Activated CD8-positive, alpha-beta memory T cell treated with anti-CD3 and anti-CD28 coated beads, Interleukin-2, amount 50 U/mL, for 24 hours (primary cell): ENCODE measurements around the gene TH.

Source experiments
- DNase-seq: peaks from one replicate; pipeline ENCODE4 v3.0.0-alpha.2; 2020; ENCODE audit errors: extremely low read depth

TH gene

DNA sequence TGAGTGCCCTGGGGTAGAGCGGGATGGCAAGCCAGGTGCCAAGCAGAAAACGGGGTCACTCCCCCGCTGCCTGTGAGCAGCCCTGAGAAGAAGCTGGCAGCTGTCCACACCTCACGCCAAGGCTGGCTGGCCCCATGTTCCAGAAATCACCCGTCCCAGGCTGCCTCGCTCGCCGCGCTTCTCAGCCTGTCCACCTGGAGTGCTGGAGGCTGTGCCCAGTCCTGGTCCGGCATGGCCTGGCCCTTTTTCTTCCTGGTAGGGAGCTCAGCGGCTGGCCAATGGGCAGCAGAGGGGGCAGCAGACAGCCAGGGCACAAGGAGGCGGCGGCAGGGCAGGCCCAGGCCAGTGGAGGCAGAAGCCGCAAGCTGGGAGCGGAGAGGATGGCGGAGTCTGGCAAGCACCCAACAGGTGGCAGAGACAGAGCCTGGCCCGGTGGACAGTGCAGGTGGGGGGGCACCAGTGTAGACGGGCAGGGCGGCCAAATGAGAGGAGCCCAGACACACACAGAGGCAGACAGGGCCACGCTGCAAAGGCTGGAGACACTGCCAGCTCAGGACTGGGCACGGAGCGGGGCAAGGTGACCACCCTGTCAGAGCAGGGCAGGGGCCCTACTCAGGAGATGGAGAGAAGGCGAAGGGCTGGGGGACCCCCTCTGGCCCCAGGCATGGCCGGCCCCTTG, 37.2 kb upstream of the TH start:
- no peak for DNase-seq

DNA sequence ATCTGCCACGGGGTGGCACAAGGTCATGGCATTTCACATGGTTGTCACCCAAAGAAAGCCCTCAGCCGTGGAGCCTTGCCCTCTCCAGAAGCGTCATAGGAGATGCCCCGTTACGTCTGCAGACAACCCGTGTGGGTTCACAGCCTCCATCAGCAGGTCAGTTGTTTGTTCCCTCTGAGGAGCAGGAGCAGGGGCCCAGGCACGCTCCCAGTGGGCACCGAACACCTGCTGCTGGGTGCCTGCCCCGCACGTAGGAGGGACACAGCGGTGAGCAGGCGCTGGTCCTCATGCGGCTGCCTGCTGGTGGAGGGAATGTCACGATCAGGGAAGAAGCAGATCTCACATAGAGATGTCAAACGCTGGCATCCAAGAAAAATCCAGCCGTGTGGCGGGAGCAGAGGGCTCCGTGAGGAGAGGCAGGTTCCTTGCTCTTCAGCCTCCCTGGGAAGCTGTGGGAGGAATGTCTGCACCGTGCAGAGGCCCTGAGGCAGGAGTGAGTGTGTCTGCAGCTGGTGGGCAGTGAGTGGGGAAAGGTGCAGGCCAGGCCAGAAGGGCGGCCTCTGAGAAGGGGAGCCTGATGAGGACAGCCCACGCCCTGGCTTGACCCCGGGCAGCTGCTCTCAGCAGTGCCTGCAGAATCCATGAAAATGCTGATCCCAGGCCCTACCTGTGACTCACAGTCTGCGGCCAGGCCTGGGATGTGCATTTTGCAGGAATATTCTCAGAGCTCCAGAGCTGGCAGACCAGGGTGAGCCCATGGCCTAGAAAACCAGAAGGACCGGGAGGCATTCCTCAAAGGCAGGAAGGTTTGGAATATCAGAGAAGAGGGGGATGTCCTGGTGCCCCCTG, 36.4 kb upstream of the TH start:
- no peak for DNase-seq

DNA sequence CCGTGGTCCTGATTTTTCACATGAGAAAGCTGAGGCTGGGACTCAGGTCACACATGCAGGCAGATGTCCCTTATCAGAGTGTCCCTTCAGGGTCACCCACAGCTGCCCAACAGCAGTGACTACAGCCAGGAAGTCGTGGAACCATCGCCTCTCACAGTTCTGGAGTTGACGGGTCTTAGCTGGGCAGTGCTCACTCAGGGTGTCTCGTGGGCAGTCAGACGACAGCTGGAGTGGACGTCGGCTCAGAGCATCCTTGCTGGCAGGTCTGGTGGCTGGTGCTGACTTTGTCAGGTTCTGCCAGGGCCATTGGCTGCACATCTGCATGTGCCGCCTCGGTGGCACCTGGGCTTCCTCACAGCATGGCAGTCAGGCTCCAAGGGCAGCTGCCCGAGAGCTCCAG, 35.6 kb upstream of the TH start:
- DNase-seq: no peak

DNA sequence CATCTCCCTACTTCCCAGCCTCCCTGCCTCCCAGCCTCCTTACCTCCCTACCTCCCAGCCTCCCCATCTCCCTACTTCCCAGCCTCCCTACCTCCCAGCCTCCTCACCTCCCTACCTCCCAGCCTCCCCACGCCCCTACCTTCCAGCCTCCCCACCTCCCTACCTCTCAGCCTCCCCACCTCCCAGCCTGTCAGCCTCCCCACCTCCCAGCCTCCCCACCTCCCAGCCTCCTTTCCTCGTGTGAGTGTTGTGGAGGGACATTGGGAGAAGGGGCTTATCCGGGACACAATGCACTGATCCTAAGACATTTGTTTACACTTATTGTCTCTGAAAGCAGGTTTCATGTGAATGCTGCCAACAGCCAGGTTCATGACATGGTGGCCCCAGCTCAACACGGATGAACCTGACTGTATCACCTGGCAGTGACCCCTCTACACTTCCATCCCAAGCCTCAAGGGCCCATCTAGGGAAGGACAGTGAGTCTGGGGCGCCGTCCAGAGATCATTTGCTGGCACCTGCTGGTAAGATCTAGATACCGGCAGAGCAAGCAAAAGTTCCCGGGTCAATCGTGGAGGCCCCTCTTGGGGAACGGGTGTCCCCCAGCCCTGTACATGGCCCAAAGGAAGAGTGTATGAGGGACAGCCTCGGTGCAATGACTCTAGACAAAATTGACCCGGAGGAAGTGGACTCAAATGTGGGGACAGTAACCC, 34.5 kb upstream of the TH start:
- DNase-seq: no peak

DNA sequence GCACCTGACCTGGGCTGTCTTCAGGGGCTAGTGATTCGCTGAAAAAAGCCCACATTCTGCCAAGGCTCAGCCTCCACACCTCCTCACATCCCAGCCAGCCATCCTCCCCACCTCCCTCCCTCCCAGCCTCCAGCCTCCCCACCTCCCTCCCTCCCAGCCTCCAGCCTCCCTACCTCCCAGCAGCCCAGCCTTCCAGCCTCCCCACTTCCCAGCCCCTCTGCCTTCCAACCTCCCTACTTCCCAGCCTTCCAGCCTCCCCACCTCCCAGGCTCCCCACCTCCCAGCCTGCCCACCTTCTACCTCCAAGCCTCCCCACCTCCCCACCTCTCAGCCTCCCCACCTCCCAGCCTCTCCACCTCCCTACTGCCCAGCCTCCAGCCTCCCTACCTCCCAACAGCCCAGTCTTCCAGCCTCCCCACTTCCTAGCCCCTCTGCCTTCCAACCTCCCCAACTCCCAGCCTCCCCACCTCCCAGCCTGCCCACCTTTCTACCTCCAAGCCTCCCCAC, 33.7 kb upstream of the TH start:
- DNase-seq: no peak

DNA sequence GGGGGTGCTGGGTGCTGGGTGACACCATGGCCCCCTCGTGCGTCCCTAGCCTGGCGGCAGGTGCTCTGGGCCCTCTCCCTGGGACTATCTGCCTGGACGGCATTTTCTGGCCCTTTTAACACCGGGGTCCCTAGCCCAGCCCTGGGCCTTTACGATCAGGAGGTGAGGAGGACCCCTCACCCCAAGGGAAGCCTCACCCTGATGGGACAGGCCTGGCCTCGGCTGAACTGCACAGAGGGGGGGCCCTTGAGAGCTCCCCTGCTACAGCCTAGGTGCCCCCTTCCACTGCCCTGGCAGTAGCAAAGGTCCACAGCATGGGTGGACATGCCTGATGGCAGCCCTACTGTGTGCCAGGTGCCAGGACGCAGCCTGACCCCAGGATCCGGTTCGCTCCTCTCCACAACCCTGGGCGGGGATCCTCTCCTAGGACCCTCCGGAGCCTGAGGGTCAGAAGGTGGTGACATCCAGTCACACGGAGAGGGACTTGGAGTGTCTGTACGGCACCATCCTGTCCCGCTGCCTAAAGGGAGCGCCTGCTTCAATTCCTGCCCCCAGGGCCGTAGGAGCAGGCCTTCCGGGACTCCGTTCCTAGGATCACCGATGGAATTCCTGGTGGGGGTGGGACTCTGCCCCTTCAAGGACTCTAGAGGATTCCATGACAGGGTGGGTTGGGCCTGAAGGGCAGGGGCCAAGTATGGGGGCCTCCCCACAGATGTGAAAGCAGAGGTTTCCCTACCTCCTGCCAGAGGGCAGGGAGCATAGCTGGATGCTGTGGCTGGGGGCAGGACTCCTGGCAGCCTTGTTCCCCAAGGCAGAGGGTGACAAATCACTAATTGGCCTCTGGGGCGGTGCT, 33.0 kb upstream of the TH start:
- no peak for DNase-seq

DNA sequence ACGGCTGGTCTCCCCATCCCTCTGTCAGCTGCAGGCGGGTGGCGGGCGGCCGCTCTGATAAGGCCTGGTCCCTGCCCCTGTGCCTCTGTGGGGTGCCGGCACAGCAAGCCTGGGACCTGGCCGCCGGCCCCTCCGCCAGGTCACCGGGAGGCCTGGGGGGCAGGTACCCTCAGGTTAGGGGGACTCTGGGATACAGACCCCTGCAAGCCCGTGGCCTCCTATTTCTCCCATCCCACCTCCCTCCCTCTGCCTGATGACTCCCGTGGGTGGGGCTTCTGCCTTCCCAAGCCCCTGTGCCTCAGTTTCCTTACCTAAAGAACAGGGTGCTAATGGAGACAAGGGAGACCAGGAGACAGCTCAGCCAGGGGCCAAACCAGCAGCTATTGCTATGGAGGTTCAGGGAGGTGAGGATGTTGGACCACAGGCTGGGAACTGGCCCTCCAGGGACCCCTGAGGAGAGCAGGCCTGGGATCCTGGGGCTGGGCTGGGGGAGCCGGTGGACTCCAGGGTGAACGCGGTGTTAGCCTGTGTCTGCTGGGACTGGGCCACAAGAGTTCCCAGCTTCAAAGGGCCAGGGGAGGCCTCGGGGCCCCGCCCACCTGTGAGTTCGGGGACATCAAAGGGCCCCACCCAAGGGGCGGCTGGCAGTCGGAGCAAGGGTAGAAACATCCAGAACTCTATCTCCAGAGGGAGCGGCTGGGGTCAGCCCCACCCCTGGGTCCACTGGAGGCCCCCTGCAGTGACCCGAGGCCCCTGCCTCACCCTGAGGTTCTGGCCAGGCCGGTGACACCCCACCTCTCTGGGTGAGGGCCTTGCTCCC, 32.0 kb upstream of the TH start:
- no peak for DNase-seq

DNA sequence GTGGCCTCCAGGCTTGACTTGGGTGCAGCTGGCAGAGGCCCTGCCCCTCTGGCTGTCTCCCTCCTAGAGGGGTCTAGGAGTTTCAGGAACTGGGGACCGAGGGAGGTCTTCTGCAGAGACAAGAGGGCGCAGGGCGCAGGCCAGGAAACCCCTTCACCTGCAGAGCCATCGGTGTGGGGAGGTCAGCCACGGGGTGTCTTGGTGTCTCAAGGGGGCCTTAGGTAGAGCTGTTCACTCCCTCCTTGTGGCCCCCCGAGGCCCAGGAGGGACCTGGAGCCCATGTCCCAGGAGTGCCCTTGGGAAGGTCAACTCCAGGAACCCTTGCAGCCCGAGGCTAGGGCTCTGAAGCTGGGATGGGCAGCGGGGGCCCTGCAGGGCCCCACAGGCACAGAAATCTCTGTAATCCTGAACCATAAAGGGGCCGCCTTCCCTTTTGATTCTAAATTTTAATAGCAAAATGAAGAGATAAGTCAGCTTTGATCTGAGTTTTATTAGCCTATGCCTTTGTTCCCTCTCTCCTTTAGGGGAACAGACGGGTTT, 31.4 kb upstream of the TH start:
- DNase-seq: no peak

DNA sequence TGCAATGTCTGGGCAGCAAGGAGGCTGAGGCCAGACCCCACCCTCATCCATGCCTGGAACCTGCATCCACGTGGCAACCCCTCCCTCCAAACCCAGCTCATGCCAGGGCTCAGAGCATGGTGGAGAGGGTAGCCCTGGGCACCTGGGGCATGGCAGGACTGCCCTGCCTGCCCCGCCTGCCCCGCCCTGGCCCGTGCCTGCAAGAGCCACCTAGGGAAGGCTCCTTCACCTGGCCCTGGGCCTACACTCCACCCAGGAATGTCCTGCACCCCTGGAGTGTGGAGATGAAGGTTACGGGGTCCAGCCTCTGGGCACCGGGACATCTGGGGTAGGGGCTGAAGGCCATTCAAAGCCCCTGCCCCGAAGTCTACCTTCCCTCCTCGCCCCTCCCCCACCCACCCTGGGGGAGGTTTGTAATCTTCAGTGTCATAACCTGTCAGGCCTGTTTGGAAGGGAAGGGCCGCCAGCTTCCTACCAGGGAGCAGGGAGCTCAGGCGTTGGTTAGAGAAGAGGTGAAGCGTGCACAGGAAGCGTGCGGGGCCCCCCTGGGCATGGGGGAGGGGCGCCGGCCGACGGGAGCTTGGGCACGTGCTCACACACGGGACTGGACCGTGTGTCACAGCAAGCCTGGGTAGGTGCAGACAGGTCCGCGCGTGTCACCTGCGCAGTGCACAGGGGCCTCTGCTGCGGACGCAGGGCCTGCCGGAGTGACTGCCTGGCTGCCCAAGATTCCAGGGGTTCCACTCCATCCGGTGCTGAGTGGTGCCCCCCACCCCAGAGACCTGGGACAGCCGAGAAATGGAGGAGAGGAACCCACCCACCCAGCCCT, 30.7 kb upstream of the TH start:
- no peak for DNase-seq

DNA sequence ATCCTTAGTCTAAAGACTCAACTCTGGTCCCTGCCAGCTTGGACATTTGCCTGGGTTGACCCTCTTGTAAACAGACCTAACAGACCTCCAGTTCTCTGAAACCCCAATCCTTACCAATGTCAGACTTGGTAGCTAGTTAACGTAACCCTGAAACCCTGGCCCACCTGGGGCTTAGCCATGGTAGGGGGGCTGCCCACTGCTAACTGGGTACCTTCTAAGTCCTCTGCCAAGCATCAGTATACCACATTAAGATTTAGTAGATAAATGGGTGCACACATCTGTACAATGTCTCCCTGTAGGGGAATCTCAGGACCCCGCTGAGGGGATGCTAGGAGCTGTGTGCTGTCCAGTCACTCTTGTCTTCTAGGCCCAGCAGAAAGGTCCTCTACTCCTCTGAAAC, 29.9 kb upstream of the TH start:
- no peak for DNase-seq

DNA sequence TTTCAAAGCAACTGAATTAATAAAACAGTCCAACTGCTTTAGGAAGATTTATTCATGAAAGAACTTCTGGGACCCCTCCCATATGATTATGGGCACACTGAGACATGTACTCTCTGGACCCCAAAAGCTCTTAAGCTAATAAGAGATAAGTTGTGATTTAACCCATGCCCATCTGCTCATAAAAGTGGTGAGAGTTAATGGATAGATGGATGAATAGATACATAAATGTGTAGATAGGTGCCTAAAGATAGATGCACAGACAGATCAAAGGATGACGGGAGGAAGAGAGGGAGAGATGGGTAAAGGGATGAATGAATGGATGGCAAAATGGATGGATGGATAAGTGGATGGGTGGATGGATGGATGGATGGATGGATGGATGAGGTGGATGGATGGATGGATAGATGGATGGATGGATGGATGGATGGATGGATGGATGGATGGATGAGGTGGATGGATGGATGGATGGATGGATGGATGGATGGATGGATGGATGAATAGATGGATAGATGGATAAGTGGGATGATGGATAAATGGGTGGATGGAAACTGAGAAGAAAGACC, 29.4 kb upstream of the TH start:
- no peak for DNase-seq

DNA sequence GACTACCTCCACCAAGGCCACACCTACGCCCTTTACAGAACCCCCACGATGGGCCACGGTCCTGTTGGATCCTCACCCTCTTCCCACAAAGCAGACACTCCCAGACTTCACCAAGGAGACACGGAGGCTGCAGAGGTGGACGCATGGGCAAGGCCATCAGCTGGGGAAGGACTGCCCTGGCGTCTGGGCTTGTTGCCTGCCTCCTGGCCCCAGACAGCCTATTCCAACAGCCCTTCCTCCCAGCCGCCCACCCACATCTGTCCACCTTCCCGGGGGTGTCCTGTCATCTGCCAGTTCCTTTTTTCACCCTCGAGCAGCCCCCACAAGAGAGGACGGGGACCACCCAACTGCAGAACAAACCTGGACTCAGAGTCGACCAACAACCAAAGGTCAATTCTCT, 28.9 kb upstream of the TH start:
- DNase-seq: no peak

DNA sequence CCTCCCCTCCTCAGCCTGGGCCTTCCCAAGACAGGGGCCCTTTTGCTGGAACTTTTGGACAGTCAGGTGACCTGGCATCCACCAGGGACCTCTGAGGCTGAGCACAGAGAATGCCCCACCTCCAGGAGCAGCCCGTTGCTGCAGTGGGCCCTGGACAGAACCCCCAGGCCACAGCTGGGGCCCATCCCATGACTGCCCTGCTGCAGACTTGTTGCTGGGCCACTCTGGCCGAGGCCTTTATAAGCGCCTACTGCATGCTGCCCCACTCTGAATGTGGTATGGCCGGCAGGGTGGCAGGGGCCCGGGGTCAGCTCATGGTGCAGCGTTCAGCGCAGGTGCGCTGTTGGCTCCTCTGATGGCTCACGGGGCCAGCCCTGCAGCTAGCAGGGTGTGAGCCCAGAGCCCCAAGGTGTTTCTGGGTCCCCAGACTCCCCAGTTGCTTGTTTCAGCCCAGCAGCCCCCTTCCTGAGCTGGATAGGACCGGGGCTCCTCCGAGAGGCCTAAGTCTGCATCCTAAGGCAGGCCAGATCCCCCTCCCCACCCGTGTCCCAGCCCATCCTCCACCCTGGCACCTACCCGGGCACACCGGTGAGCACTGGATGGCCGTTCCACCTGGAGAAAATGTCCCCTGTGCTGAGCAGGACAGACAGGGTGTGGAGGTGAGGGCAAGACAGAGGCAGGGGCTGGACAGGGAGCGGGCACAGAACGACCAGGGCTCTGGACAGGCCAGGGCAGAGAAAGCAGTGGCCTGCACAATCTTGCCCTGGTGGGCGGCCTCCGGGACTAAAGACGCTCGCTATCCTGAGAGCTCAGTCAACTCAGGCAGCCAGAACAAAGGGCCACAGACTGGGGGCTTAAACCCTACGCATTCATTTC, 28.1 kb upstream of the TH start:
- no peak for DNase-seq

DNA sequence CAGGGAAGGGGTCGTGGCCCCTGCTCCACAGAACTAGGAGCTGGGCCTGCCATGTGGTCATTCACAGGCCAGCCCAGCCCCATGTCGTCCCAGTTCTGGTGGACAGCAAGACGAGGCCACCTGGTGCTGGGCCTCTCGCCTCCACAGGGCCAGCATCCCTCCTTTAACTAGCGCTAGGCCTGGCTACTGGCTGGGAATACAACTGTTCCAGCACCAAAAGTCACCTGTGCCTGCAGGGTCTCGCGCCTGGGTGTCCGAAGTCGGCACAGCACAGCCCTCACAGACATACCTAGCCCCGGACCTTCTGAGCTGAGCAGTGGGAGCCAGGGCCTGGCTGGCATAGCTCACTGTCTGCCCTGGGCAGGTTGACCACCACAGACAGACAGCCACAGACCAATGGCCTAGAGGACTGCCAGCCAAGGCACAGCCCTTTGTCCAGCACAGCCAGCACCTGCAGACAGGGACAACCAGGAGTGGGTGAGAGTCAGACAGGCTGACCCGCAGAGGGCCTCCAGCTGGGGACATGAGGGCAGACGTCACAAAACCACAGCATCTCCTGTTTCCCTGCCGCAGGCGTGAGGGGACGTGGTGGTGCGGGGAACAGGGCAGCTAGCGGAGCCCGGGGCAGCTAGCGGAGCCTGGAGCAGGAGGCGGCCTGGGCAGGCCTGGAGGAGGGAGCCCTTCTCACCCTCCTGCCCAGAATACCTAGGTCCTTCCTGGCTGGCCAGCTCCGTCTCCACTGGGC, 27.2 kb upstream of the TH start:
- DNase-seq: no peak

DNA sequence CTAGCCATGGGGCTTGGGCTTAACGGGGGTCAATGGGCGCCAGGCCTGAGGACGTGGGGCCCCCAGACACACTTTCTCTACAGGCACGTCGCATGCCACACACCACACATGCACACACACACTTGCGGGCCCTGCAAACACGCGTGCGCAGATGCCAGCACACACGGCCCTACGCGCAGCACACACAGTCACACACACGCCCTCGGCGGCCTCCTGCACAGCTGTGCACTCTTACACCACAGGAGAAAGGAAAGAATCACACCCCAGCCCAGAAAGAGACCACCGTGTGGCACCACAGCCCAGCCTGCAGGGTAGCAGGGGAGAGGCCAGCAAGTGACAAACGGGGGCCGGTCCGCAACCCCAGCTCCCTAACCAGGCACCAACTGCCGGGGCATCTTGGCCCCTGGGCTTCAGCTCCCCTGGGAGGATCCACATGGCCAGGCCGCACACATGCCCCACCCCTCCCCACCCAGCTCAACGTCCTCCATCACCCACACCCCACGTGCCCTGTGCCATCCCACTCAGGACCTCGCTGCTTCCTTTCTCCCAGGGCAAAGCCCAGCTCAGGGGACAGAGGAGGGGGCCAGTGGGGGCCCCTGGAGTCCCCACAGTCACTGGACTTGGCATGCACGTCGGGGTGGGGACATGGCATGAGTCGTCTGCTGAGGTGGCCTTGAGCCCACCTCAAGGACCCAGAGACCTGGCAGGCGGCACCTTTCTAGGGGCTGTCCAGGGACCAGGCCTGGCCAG, 26.3 kb upstream of the TH start:
- no peak for DNase-seq

DNA sequence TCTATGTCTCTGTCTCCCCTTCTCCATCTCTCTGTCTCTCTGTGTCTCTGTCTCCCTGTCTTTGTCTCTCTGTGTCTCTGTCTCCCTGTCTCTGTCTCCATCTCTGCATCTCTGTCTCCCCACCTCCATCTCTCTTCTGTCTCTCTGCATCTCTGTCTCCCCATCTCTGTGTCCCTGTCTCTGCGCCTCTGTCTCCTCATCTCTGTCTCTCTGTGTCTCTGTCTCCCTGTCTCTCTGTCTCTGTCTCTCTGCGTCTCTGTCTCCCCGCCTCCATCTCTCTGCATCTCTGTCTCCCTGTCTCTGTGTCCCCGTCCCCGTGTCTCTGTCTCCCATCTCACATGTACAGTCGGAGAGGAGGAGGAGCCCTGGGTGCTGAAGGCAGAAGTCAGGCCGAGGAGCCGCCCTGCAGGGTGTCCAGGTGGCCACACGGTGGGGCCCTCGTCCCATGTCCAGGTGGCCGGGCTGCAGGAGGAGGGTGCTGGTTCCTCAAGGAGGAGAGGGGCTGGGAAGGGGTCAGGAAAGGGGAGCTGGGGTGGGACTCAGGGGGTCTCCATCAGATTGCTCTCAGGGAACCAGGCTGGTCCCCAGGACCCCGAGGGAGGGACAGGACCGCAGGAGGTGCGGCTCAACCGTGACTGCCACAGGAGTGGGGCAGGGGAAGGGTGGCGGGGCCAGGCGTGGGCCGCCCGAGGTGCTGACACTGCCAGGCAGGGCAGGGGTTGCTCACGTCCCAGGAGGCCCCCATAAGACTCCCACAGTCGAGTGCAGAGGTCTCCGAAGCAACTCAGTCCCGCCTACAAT, 25.6 kb upstream of the TH start:
- DNase-seq: peak; percentile 19
